GM21825 (cell line): ENCODE results near the gene APOC1.
A peak's percentile ranks its signal among the peaks of the same experiment; 100 is the strongest.
"Not testable (repeated sequence)": the region's sequence is repeated elsewhere in the genome, so short reads cannot be mapped to it uniquely, and the experiment has no call there.

Experiments
- ATAC-seq: cut with Tn5 transposase; IDR thresholded peaks from one replicate; pipeline ENCODE4 v1.9.1; 2021; ENCODE audit warnings: mild to moderate bottlenecking, moderate library complexity; ENCODE audit not compliant: unreplicated experiment

APOC1 gene

GRCh38 chr19:44889830-44890365 lies 24.5 kb upstream of the APOC1 start:
- no peak for ATAC-seq

GRCh38 chr19:44890366-44891015 lies 23.9 kb upstream of the APOC1 start:
- ATAC-seq = peak; percentile 76

- ATAC-seq = peak; percentile 55
Measured at GRCh38 chr19:44891016-44891882, 23.2 kb upstream of the APOC1 start, which contains the start of gene TOMM40. Gene TOMM40 (plus strand): TSS chr19:44891254. CDS start chr19:44891416, 162 bp downstream.

GRCh38 chr19:44892932-44893331 lies 21.5 kb upstream of the APOC1 start:
- ATAC-seq = no peak

- ATAC-seq = no peak
Measured at GRCh38 chr19:44893332-44894051, 20.9 kb upstream of the APOC1 start.

- ATAC-seq = no peak
Measured at GRCh38 chr19:44894052-44894400, 20.4 kb upstream of the APOC1 start.

- ATAC-seq = no peak
Measured at GRCh38 chr19:44894946-44895345, 19.5 kb upstream of the APOC1 start.

- no peak for ATAC-seq
Measured at GRCh38 chr19:44897835-44898234, 16.6 kb upstream of the APOC1 start.

- ATAC-seq = no peak
Measured at GRCh38 chr19:44900328-44901244, 13.8 kb upstream of the APOC1 start.

- ATAC-seq = no peak
Measured at GRCh38 chr19:44903216-44903601, 11.2 kb upstream of the APOC1 start.

- ATAC-seq = no peak
Measured at GRCh38 chr19:44903602-44904425, 10.6 kb upstream of the APOC1 start.

- no peak for ATAC-seq
Measured at GRCh38 chr19:44904426-44904994, 9.9 kb upstream of the APOC1 start.

- ATAC-seq = no peak
Measured at GRCh38 chr19:44905437-44906160, 8.8 kb upstream of the APOC1 start, which contains the start of gene APOE. Gene APOE (plus strand): TSS chr19:44905796. CDS start chr19:44906625, 829 bp downstream.

- ATAC-seq = no peak
Measured at GRCh38 chr19:44907613-44908012, 6.8 kb upstream of the APOC1 start.

GRCh38 chr19:44908074-44908835 lies 6.2 kb upstream of the APOC1 start:
- ATAC-seq = no peak

GRCh38 chr19:44908836-44909261 lies 5.6 kb upstream of the APOC1 start:
- no peak for ATAC-seq

- ATAC-seq = no peak
Measured at GRCh38 chr19:44909775-44910174, 4.6 kb upstream of the APOC1 start.

GRCh38 chr19:44911896-44912295 lies 2.5 kb upstream of the APOC1 start:
- ATAC-seq = not testable (repeated sequence)
